Thyroid gland (tissue), 4 donors: ENCODE results near the gene RGS16. TPM values are rescaled to one million over a fixed set of nuclear protein-coding genes. Genes with fewer than 3 reads are reported as not detected.

Source experiments
- DNase-seq, 2 donors: peaks; one replicate each; pipeline ENCODE4 v3.0.0-alpha.2; 2019
- H3K27ac ChIP-seq, 3 donors: fragments of 200-600 bp; sonication (generic); 1 replicate in 2 of 3; 2 replicates in 1 of 3; pipeline ENCODE4 v1.5.1; 2016 to 2019; ENCODE audit warnings: mild to moderate bottlenecking in 1 of 3, moderate library complexity in 1 of 3
- H3K27me3 ChIP-seq: fragments of 200-600 bp; sonication (generic); one replicate; pipeline ENCODE4 v1.5.1; 2019
- H3K36me3 ChIP-seq, 2 donors: fragments of 200-600 bp; sonication (generic); one replicate each; pipeline ENCODE4 v1.5.1; 2016 to 2019
- H3K4me1 ChIP-seq, 2 donors: fragments of 200-600 bp; sonication (generic); one replicate each; pipeline ENCODE4 v1.5.1; 2017 to 2019
- H3K4me3 ChIP-seq, 3 donors: fragments of 200-600 bp; sonication (generic); replicated peaks in 1 of 3; 1 replicate in 2 of 3; 2 replicates in 1 of 3; pipeline ENCODE4 v1.5.1; 2016; ENCODE audit warnings: mild to moderate bottlenecking in 1 of 3
- H3K9me3 ChIP-seq: fragments of 200-600 bp; sonication (generic); one replicate; pipeline ENCODE4 v1.5.1; 2017
- CTCF ChIP-seq, 6 experiments: fragments of 200-600 bp in 3 of 6; fragments of 450-650 bp in 3 of 6; sonication (generic) in 3 of 6; IDR thresholded peaks; one replicate each; pipeline ENCODE4 v1.5.1; 2016 to 2019; ENCODE audit warnings: antibody characterized with exemption in 6 of 6, mild to moderate bottlenecking in 2 of 6, inconsistent platforms in 1 of 6, moderate library complexity in 1 of 6
- POLR2A ChIP-seq, 2 donors: fragments of 450-650 bp; IDR thresholded peaks; one replicate each; pipeline ENCODE4 v1.6.1; 2017; ENCODE audit warnings: antibody characterized with exemption in 2 of 2, mild to moderate bottlenecking in 2 of 2, moderate library complexity in 1 of 2
- WGBS, 2 donors: methylation state at CpG; one replicate each; pipeline ENCODE4 v1.1.5; 2017; 5-methylcytosine and 5-hydroxymethylcytosine counted together
- intact Hi-C: fragments of 100-400 bp; cut with DNase I; formaldehyde crosslinking; loops from one replicate; pipeline ENCODE4 v1.15.1; 2023
- total RNA-seq, 4 donors: library from RNA; depleted of rRNA; stranded (reverse); fragments of >200 nt; gene quantifications; one replicate each; pipeline ENCODE4 v1.2.3, GENCODE V29; 2016

Gene RGS16
- total RNA-seq, 4 donors from 2014 or later, result 22.2 to 35.7 (median 29.1) TPM

GRCh38 chr1:182616130-182617013 lies 12.2 kb upstream of the RGS16 start:
- 4 to 6% methylated on average over 16 to 17 of the region's 17 CpGs for WGBS, 2 donors
- Histone ChIP-seq H3K36me3 (no peaks in the 10 kb centered on the region), H3K9me3 (no peaks in the 10 kb centered on the region), H3K4me1 (peaks cover 38 to 48% of the 10 kb centered on the region in 2 donors), H3K27me3 (no peaks in the 10 kb centered on the region), H3K4me3 (peak overlapping the region in 1 of 3 donors; percentile 13), H3K27ac (peak overlapping the region; percentile 83 to 95 (median 92))
- intact Hi-C loops, result loop anchor here (10.0 kb wide), 1 partner anchor 48 kb away; no protein-coding TSS in a partner anchor
- TF ChIP-seq POLR2A (IDR thresholded peaks at IDR 0.05), result no peak
- TF ChIP-seq CTCF (IDR thresholded peaks at IDR 0.05), result no peak
- DNase-seq, result peak; percentile 92 to 93

DNA sequence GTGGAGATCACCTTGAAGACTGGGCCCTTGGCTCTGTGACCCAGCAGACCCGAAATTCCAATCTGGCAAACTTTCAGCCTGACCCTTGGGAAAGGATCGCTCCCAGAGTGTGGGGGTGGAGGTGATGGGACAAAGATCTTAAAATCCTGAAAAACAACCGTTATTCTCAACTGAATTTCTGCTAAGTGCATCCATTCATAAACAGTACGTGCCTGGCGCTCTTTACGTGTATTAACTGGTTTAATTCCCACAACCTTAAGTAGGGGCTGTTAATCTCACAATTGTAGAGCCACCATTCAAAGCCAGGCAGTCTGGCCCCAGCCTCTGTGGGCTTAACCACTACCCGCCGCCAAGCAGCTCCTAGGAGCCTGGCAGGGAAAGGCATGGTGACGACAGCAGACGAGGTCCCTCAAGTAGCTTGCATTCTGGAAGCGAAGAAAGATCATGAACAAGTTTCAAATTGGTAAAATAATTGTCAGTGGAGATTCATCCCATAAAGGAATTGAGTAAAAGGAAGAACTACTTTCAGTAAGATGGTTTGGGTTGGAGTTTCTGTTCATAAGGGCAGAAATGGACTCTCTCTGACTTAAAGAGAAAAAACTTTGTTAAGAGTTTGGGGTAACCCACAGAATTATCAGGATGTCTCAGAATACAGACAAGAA lies 11.4 kb upstream of the RGS16 start:
- Histone ChIP-seq H3K4me3 (peak overlapping the region in 1 of 3 donors; percentile 31), H3K27me3 (no peaks in the 10 kb centered on the region), H3K4me1 (peaks cover 38 to 48% of the 10 kb centered on the region in 2 donors), H3K9me3 (no peaks in the 10 kb centered on the region), H3K27ac (peak overlapping the region; percentile 83 to 95 (median 92)), H3K36me3 (no peaks in the 10 kb centered on the region)
- intact Hi-C loops, result loop anchor here (10.0 kb wide), 1 partner anchor 49 kb away; no protein-coding TSS in a partner anchor
- peak; percentile 66 to 71 for DNase-seq
- WGBS, 2 donors, result 30 to 37% methylated on average over 11 of the region's 11 CpGs
- TF ChIP-seq POLR2A (IDR thresholded peaks at IDR 0.05) (no peak), CTCF (IDR thresholded peaks at IDR 0.05) (no peak)

GRCh38 chr1:182614796-182615454 lies 10.7 kb upstream of the RGS16 start:
- Histone ChIP-seq H3K36me3 (no peaks in the 10 kb centered on the region), H3K9me3 (no peaks in the 10 kb centered on the region), H3K4me1 (peaks cover 38 to 48% of the 10 kb centered on the region in 2 donors), H3K27ac (peak overlapping the region; percentile 83 to 95 (median 92)), H3K4me3 (peak overlapping the region in 2 of 3 donors; percentile 3 to 31), H3K27me3 (no peaks in the 10 kb centered on the region)
- intact Hi-C loops, result loop anchor here (10.0 kb wide), 1 partner anchor 50 kb away; no protein-coding TSS in a partner anchor
- WGBS, 2 donors, result 1% methylated on average over 15 to 40 of the region's 56 CpGs
- DNase-seq, result peak; percentile 93 to 95
- TF ChIP-seq POLR2A (IDR thresholded peaks at IDR 0.05) (peak; percentile 2 to 80), CTCF (IDR thresholded peaks at IDR 0.05) (no peak)

- Histone ChIP-seq H3K4me3 (no peak overlapping the region), H3K4me1 (peaks cover 17 to 24% of the 10 kb centered on the region in 2 donors), H3K9me3 (no peaks in the 10 kb centered on the region), H3K27me3 (no peaks in the 10 kb centered on the region), H3K27ac (no peak overlapping the region), H3K36me3 (no peaks in the 10 kb centered on the region)
- no peak for DNase-seq
- intact Hi-C loops, result loop anchor here (10.0 kb wide), 1 partner anchor 53 kb away; no protein-coding TSS in a partner anchor
- TF ChIP-seq POLR2A (IDR thresholded peaks at IDR 0.05) (no peak), CTCF (IDR thresholded peaks at IDR 0.05) (no peak)
- WGBS, 2 donors, result 87 to 89% methylated on average over 8 of the region's 8 CpGs
Observed at GRCh38 chr1:182611787-182612186, 7.6 kb upstream of the RGS16 start.
